SK-N-SH treated with all-trans-retinoic acid at 6 μM for 48 hours (cell line): ENCODE results near the gene TMEM214.

Experiments used
- RARB ChIP-seq: fragments of 250-450 bp; sonication (Bioruptor Pico); IDR thresholded peaks from 2 replicates; pipeline ENCODE4 v1.8.0; 2021; ENCODE audit warnings: mild to moderate bottlenecking, moderate library complexity
- ZNF565 ChIP-seq: fragments of 450-650 bp; formaldehyde crosslinking; conservative IDR thresholded peaks from 2 replicates; pipeline ENCODE4 v1.5.0; 2020; ENCODE audit warnings: low read depth, mild to moderate bottlenecking, moderate library complexity
- TF ChIP-seq, protein P1 (sequence below): fragments of 250-450 bp; sonication (Bioruptor Pico); IDR thresholded peaks from 2 replicates; pipeline ENCODE4 v1.8.0; 2020; ENCODE audit warnings: mild to moderate bottlenecking, moderate library complexity, borderline replicate concordance

DNA sequence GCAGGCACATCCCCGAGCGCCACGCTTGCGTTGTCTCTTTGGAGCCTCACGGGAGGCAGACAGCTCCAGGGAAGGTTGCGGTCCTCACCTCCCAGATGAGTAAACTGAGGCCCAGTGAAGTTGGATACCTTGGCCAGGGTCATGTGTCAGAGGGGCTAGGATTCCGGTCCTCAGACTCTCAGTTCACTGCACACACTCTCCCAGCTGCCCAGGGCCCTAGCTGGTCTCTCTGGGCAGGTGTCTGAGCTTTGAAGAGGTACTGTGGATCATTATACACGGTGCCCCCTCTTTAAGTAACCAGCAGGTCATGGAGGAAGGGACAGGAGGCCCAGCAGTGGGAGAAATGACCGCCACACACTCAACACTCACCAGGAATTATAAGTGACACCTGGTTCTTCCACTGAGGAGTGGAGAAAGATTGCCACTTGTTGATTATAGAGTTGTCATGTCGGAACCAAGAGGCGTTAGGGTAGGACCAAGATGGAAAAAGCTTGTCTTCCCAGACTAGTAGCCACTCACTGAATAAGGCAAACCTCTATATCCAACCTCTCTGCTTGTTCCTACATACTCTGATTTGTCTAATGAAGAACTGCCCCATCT, 588 bp downstream of the TMEM214 start:
- TF ChIP-seq ZNF565 = no peak
- TF ChIP-seq, protein P1, sequence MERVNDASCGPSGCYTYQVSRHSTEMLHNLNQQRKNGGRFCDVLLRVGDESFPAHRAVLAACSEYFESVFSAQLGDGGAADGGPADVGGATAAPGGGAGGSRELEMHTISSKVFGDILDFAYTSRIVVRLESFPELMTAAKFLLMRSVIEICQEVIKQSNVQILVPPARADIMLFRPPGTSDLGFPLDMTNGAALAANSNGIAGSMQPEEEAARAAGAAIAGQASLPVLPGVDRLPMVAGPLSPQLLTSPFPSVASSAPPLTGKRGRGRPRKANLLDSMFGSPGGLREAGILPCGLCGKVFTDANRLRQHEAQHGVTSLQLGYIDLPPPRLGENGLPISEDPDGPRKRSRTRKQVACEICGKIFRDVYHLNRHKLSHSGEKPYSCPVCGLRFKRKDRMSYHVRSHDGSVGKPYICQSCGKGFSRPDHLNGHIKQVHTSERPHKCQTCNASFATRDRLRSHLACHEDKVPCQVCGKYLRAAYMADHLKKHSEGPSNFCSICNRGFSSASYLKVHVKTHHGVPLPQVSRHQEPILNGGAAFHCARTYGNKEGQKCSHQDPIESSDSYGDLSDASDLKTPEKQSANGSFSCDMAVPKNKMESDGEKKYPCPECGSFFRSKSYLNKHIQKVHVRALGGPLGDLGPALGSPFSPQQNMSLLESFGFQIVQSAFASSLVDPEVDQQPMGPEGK = no peak
- TF ChIP-seq RARB (CRISPR knock-in tag) = no peak
